HG03039 (cell line): Measurements from ENCODE around the gene IPO11.

Source experiments
- ATAC-seq: cut with Tn5 transposase; IDR thresholded peaks from one replicate; pipeline ENCODE4 v1.9.1; 2021; ENCODE audit warnings: mild to moderate bottlenecking, moderate library complexity; ENCODE audit not compliant: unreplicated experiment

IPO11 gene

DNA sequence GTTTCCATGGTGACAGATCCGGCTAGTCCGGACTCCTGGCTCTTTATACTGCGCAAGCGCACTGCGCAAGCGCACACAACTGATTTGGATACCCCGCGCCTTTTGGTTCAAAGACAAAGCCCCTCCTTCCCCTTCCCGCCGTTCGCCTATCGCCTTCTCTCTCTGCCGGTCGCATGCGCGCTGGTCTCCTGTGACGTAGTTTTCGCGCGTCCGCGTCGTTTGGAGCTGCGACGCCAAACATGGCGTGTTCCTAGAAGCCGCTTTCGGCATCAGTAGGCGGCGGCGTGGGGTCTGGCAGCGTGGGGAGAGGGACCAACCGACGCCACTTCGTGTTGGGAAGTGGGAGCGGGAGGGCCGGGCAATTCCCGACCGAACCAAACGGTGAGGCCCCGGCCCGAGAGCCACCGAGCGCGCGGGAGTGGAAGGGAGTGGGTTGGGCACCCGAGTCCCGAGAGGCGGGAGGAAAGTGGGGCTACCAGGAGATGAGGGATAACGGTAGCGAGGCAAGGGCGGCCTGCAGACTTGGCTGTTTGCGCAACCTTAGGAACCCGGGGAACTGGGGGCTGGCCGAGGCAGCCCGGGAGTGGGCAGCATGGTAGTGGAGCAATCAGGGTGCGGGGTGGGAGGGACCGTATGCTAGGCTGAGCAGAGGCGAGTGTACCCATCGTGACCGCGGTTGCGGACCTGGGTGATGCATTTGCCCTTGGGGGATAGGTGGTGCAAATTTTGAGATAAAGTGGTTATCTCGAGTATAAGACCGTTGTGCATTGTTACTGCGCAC, at the start of gene IPO11:
TSS of gene IPO11 (plus strand) at position 215 of the 781 bp plus-strand sequence. CDS start 24,517 bp downstream, outside the sequence.
- peak; percentile 94 for ATAC-seq

DNA sequence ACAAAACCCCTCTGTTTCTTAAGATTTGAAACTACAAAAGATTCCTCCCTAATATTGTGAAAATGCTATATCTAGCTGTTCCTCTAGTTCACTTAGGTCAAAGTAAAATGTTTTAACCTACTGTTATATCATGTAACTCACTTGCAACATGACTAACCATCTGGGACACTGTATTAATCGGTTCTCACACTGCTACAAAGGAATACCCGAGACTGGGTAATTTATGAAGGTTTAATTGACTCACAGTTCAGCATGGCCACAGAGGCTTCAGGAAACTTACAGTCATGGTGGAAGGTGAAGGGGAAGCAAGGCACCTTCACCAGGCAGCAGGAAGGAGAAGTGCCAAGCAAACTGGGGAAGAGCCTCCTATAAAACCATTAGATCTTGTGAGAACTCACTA, 43.5 kb upstream of the IPO11 start:
- ATAC-seq = no peak

GRCh38 chr5:62371409-62371808, 41.2 kb upstream of the IPO11 start:
- no peak for ATAC-seq

DNA sequence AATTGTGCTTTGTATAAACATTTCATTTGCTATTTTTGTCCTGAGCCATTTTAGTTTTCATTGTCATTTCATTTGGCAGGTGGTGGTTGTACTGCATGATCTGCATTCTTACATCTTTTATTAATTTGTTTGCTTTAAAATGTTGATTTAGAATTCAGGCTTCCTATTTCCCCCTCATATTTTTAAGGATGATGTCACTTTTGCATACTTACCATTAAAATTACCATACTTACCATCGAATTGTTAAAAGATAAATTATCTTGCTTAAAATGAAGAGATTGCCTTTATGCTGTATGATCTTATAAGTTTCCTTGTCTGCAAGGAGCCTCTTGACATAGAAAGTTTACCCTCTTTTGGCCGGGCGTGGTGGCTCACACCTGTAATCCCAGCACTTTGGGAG, 40.0 kb upstream of the IPO11 start:
- ATAC-seq = no peak

DNA sequence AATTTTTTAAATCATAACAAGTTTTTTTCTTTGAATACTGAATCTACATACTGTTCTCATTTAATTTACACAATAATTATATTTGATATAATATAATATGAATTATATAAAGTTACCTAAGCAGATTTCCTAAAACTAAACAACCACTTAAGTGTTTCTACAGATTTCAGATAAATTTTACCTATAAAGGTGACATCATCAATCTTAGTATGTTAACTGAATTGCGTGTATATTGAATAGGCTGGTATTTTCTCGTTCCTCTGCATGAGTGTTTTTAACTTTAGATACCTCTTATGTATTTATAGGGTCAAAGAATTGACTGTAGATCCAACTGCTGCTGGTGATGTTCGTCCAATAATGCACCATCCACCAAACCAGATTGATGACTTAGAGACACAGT, 39.2 kb upstream of the IPO11 start:
- ATAC-seq = no peak

DNA sequence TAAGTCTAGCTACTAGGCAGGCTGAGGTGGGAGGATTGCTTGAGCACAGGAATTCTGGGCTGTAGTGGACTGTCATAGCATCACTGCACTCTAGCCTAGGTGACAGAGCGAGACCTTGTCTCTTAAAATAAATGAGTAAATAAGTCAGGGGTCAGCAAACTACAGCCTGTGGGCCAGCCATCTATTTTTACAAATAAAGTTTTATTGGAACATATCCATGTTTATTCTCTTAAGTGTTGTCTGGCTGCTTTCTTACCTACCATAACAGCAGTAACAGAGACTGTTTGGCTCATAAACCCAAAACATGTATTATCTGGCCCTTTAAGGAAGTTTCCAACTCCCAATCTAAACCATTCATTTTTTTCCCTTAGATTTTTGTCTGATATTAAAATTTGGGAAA, 38.5 kb upstream of the IPO11 start:
- ATAC-seq = no peak

GRCh38 chr5:62375627-62376026, 36.9 kb upstream of the IPO11 start:
- no peak for ATAC-seq

DNA sequence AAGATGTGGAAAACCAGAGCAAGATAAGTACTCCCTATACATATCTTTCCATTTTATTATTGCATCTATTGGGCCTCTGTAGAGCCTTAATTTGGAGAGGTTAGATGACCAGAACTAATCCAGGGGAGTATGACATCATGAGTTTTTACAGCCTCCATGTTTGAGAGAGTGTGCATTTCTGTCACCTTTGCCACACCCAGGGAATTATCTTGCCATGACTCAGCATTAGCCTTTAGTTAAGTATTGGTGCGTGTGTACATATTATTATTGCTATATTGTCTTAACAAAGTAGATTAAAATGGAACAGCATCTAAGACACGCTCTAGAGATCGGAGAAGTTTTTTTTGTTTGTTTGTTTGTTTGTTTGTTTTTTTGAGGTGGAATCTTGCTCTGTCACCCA, 36.5 kb upstream of the IPO11 start:
- no peak for ATAC-seq

DNA sequence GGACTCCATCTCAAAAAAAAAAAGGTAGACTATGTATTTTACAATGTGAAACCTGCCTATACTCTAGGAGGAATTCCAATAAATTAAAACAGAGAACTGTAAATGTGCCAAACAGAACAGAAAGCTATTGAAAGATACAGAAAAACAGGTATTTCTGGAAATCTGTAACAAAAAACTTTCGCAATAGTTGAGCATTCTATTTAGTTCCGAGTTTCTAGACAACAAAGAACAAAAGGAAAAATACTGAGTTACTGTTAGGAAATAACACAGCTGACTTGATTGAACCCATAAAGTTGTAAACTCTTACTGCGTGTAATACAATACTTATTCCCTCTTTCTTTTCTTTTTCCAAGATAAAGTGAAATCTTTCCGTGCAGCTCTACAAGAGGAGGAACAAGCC, 27.4 kb upstream of the IPO11 start:
- no peak for ATAC-seq

DNA sequence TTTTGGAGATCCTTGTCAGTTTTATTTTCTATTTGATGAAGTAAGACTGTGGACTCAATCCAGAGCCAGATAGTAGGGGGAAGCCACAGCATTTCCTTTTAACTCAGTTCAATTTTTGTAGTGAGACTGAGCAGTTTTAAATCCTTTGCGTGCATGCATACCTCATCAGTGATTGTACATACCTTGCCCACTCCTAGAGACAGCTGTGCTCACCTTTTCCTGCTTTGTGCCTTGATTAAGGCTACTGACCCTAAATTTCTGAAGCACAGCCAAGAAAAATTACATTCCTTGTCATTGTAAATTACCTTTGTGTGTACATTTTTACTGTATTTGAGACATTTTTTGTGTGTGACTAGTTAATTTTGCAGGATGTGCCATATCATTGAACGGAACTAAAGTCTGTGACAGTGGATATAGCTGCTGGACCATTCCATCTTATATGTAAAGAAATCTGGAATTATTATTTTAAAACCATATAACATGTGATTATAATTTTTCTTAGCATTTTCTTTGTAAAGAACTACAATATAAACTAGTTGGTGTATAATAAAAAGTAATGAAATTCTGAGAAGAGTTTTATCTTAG, 26.7 kb upstream of the IPO11 start:
- ATAC-seq = no peak

- no peak for ATAC-seq
These were observed 25.7 kb upstream of the IPO11 start for GRCh38 chr5:62386824-62387223.

GRCh38 chr5:62395210-62395950, 17.2 kb upstream of the IPO11 start:
- ATAC-seq = no peak

DNA sequence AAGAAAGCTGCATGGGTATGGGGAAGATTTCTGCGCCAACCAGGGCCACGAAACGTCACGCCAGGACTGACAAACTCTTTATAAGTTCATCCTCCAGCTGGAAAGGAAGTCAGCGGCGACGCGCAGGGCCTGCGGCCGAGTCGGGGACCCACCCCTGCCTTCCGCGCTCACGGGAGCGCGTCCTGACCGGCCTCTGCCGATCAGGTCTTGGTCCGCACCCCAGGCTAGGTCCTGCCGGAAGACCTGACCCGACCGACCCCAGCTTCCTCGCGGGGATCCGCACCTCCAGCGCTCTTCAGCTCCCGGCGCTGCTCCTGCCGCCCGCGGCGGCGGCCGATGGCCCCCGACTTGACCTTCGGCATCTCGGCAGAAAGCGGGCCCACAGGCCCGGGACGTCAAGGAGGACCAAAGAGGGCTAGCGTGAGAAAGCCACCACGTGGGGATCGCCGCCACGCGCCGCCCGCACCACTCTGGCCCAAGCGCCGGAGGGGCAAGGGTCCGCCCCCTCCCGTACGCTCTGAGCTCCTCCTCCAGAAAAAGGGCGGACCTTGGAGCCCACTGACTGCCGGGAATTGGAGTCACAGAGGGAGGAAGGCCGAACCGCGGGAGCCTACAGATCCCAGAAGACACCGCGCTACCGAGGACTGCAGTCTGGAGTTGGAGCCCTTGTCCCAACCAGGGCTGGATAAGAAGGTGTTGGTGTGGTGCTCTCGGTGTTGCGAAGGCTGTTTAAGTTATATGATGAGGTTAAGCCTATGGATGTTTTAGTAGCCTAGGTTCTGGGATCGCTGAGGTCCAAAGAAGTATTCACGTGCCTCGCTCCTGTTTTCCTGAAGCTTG, 8.9 kb upstream of the IPO11 start, which contains the start of gene DIMT1:
TSS of gene DIMT1 (minus strand) at position 495 of the 840 bp plus-strand sequence. CDS start at position 362, 133 bp downstream.
- ATAC-seq = peak; percentile 98

DNA sequence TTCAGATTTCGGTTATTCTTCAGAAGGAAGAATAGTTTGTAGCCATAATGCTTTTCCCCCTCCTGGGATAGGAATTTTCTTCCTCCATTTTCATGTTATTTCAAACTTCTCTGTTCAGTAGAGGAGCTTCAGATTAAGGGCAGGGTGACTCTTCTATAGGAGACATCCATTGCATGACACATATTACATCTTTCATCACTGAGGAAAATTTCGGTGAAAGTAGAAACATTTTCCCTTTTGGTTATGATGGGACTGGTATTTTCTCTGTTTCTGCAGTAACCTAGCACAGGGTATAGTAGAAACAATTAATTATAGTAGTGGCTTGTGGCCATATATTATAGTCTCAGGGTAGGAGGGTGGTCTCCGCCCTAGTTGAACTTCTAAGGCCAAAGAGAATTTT, 1.1 kb downstream of the IPO11 start:
- ATAC-seq = no peak

DNA sequence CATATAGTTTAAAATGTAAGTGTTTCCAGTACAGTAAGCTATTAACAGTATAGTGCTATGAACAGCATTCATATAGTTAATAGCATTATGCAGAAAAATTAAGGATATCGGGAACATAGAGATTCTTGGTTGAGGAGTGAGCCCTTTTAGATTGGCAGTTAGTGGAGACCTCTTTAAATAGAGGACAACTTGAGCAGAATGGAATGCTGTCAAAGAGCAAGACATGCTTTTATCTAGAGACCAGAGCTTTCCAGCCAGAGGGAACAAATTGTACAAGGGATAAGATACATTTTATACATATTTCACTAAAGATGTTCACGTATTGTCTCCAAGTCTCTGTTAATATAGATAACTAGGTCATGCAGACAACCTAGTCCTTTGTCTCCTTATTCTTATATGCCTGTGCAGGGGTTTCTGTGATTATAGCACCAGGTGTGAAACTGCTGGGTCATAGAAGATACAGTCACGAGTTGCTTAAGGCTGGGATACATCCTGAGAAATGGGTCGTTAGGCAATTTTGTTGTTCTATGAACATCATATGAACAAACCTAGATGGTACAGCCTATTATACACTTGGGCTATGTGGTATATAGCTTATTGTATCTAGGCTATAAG, 6.0 kb downstream of the IPO11 start:
- no peak for ATAC-seq

- no peak for ATAC-seq
These were observed 7.0 kb downstream of the IPO11 start for GRCh38 chr5:62419609-62420008.

GRCh38 chr5:62421414-62421813, 8.9 kb downstream of the IPO11 start:
- ATAC-seq = no peak

- ATAC-seq = no peak
These were observed 12.2 kb downstream of the IPO11 start for GRCh38 chr5:62424763-62425162.

- no peak for ATAC-seq
These were observed 19.4 kb downstream of the IPO11 start for GRCh38 chr5:62431735-62432620.
